Cardiac fibroblast (primary cell): ENCODE measurements around the gene ZNF653.

Source experiments
- DNase-seq, 2 donors: peaks; one replicate each; pipeline versions ENCODE4 v3.0.0 to v3.0.0-alpha.2; 2010; ENCODE audit warnings: low read depth in 2 of 2
- H3K4me3 ChIP-seq, 2 donors: replicated peaks in 1 of 2; 1 replicate in 1 of 2; 2 replicates in 1 of 2; pipeline ENCODE4 v1.5.1; 2011; ENCODE audit warnings: low read depth in 2 of 2, low read length in 2 of 2, mild to moderate bottlenecking in 2 of 2, moderate library complexity in 1 of 2
- CTCF ChIP-seq: IDR thresholded peaks from one replicate; pipeline ENCODE4 v1.5.1; 2011; ENCODE audit warnings: low read depth, mild to moderate bottlenecking, low read length, inconsistent platforms

ZNF653 gene

GRCh38 chr19:11494634-11495285 is 10.9 kb downstream of the ZNF653 start:
- DNase-seq: no peak
- TF ChIP-seq CTCF: no peak
- no peak overlapping the region for H3K4me3 ChIP-seq

GRCh38 chr19:11489378-11489777 is 16.3 kb downstream of the ZNF653 start:
- DNase-seq: no peak
- no peak overlapping the region for H3K4me3 ChIP-seq
- TF ChIP-seq CTCF: no peak

- H3K4me3 ChIP-seq: no peak overlapping the region
- DNase-seq: no peak
- no peak for TF ChIP-seq CTCF
Measured at GRCh38 chr19:11486661-11487503, 18.8 kb downstream of the ZNF653 start.

GRCh38 chr19:11485245-11485837 is 20.3 kb downstream of the ZNF653 start:
- no peak for TF ChIP-seq CTCF
- no peak for DNase-seq
- H3K4me3 ChIP-seq: no peak overlapping the region

GRCh38 chr19:11483366-11484111 is 22.1 kb downstream of the ZNF653 start:
- no peak for TF ChIP-seq CTCF
- no peak for DNase-seq
- H3K4me3 ChIP-seq: no peak overlapping the region

GRCh38 chr19:11482384-11483050 is 23.1 kb downstream of the ZNF653 start:
- peak; percentile 61 for TF ChIP-seq CTCF
- H3K4me3 ChIP-seq: peak overlapping the region; percentile 37 to 52
- peak; percentile 83 to 89 for DNase-seq
